Astrocyte (in vitro differentiated cells and primary cell): ENCODE data around the gene MYH10.

Experiments
- EZH2 ChIP-seq: IDR thresholded peaks from 2 replicates; pipeline ENCODE4 v1.6.1; 2012; ENCODE audit warnings: mild to moderate bottlenecking, low read length, inconsistent platforms; ENCODE audit not compliant: insufficient read depth
- TF ChIP-seq, protein P1 (sequence below): IDR thresholded peaks from 2 replicates; pipeline ENCODE4 v1.5.1; 2011; ENCODE audit warnings: low read depth, mild to moderate bottlenecking, inconsistent platforms, low read length, moderate library complexity; ENCODE audit not compliant: insufficient read depth

DNA sequence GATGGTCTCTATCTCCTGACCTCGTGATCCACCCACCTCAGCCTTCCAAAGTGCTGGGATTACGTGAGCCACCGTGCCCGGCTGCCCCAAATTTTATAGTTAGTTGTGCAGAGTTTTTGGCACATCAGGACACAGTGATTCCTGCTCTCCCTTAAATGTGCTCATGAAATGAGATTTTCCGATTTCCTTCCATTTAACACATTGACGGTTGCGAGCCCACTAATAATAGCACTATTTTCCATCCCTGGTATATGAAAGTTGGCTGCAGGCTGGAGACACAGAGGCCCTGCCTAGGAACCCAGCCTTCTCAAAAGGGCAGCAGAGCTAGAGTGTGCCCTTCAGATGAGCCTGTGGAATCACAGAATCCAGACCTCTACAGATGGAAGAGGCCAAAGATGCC lies 17.4 kb upstream of the MYH10 start:
- TF ChIP-seq, protein P1, sequence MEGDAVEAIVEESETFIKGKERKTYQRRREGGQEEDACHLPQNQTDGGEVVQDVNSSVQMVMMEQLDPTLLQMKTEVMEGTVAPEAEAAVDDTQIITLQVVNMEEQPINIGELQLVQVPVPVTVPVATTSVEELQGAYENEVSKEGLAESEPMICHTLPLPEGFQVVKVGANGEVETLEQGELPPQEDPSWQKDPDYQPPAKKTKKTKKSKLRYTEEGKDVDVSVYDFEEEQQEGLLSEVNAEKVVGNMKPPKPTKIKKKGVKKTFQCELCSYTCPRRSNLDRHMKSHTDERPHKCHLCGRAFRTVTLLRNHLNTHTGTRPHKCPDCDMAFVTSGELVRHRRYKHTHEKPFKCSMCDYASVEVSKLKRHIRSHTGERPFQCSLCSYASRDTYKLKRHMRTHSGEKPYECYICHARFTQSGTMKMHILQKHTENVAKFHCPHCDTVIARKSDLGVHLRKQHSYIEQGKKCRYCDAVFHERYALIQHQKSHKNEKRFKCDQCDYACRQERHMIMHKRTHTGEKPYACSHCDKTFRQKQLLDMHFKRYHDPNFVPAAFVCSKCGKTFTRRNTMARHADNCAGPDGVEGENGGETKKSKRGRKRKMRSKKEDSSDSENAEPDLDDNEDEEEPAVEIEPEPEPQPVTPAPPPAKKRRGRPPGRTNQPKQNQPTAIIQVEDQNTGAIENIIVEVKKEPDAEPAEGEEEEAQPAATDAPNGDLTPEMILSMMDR, result no peak
- no peak for TF ChIP-seq EZH2
